NCI-H345 treated with DMSO at 0.1 percent for 48 hours (cell line): ENCODE data around the gene SIAH3.

Experiments
- DNase-seq: peaks from one replicate; lab custom pipeline; 2025; ENCODE audit not compliant: unreplicated experiment; lab: John Stamatoyannopoulos, UW

SIAH3 gene

GRCh38 chr13:45744979-45745378 lies 106.6 kb downstream of the SIAH3 start:
- DNase-seq, result no peak

GRCh38 chr13:45742985-45743384 lies 108.6 kb downstream of the SIAH3 start:
- DNase-seq, result no peak

GRCh38 chr13:45737571-45738017 lies 114.0 kb downstream of the SIAH3 start:
- DNase-seq, result no peak

- no peak for DNase-seq
These were observed 118.2 kb downstream of the SIAH3 start for GRCh38 chr13:45733361-45733760.

GRCh38 chr13:45732916-45733315 lies 118.6 kb downstream of the SIAH3 start:
- no peak for DNase-seq

- no peak for DNase-seq
These were observed 120.1 kb downstream of the SIAH3 start for GRCh38 chr13:45731455-45731854.

GRCh38 chr13:45728759-45729158 lies 122.8 kb downstream of the SIAH3 start:
- no peak for DNase-seq
